ENCODE measurements around the gene ENTPD2. TPM values are rescaled to one million over a fixed set of nuclear protein-coding genes. Genes with fewer than 3 reads are reported as not detected.

Gene ENTPD2
- total RNA-seq, 4 donors from 2014 or later = 7.0 to 21.0 (median 18.1) TPM

DNA sequence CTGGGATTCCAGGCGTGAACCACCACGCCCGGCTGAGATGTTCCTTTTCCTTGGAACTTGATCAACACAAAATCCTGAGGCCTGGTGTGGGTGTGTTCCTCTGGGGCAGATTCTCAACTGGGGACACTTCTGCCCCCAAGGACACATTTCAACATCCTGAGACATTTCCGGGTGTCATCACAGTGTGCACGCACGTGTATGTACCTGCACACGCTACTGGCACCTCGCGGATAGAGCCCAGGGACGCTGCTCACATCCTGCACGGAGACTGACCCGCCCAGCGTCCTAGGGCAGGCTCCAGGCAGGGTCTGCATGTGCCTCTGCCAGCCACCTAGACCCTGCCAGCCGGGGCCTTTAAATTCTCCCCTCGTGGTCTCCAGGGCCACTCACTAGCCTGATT is 8.5 kb upstream of the ENTPD2 start:
- DNase-seq (ENCODE audit: low spot score in 2 of 2) = no peak
- no peaks in the 10 kb centered on the region for H3K36me3 ChIP-seq
- H3K4me3 ChIP-seq = no peak overlapping the region
- H3K9me3 ChIP-seq = no peaks in the 10 kb centered on the region
- TF ChIP-seq, protein P1, sequence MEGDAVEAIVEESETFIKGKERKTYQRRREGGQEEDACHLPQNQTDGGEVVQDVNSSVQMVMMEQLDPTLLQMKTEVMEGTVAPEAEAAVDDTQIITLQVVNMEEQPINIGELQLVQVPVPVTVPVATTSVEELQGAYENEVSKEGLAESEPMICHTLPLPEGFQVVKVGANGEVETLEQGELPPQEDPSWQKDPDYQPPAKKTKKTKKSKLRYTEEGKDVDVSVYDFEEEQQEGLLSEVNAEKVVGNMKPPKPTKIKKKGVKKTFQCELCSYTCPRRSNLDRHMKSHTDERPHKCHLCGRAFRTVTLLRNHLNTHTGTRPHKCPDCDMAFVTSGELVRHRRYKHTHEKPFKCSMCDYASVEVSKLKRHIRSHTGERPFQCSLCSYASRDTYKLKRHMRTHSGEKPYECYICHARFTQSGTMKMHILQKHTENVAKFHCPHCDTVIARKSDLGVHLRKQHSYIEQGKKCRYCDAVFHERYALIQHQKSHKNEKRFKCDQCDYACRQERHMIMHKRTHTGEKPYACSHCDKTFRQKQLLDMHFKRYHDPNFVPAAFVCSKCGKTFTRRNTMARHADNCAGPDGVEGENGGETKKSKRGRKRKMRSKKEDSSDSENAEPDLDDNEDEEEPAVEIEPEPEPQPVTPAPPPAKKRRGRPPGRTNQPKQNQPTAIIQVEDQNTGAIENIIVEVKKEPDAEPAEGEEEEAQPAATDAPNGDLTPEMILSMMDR (IDR thresholded peaks at IDR 0.05) = no peak
- no peak for TF ChIP-seq EP300 (IDR thresholded peaks at IDR 0.05)
- TF ChIP-seq POLR2A (IDR thresholded peaks at IDR 0.05) = no peak
- H3K4me1 ChIP-seq = peaks cover 0 to 27% (median 8%) of the 10 kb centered on the region in 4 donors
- no peak overlapping the region for H3K27ac ChIP-seq
- H3K27me3 ChIP-seq = no peaks in the 10 kb centered on the region
- 80 to 88% methylated on average over 15 of the region's 15 CpGs for WGBS, 2 donors

DNA sequence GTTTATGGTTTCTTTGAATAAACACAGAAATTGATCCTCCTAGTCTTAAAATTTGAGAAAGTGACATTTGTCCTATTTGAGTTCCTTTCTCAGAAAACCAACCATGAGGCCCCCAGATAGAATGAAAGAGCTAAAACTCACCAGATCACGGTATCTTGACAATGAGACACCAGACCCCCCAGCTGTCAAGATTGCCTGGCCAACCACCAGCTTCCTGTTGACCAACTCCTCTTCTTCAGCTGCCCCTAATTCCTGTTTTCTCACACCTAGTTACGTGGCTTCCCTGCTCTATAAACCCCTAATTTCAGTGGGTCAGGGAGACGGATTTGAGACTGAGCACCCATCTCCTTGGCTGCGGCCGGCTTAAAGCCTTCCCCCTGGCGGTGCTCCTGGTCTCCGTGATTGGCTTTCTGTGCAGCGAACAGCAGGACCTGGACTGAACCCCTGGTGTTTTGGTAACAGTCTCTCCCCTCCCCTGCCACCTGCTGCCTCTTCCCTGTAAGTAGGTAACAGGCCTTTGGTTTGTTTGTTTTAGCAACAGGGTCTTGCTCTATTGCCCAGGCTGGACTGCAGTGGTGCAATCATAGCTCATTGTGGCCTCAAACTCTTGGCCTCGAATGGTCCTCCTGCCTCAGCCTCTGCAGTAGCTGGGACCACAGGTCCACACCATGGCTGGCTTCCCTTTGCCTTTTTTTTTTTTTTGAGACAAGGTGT is 4.8 kb upstream of the ENTPD2 start:
- DNase-seq (ENCODE audit: low spot score in 2 of 2) = no peak
- Histone ChIP-seq H3K9me3 (no peaks in the 10 kb centered on the region), H3K36me3 (no peaks in the 10 kb centered on the region), H3K27me3 (peaks cover 0 to 5% of the 10 kb centered on the region in 2 donors), H3K27ac (no peak overlapping the region), H3K4me3 (no peak overlapping the region), H3K4me1 (peaks cover 3 to 51% (median 25%) of the 10 kb centered on the region in 4 donors)
- 88 to 93% methylated on average over 9 of the region's 9 CpGs for WGBS, 2 donors
- TF ChIP-seq, protein P1 (IDR thresholded peaks at IDR 0.05) = no peak
- no peak for TF ChIP-seq POLR2A (IDR thresholded peaks at IDR 0.05)
- no peak for TF ChIP-seq EP300 (IDR thresholded peaks at IDR 0.05)

- TF ChIP-seq POLR2A (IDR thresholded peaks at IDR 0.05) = no peak
- TF ChIP-seq EP300 (IDR thresholded peaks at IDR 0.05) = no peak
- TF ChIP-seq, protein P1 (IDR thresholded peaks at IDR 0.05) = no peak
Measured at GRCh38 chr9:137057545-137057944, 3.7 kb upstream of the ENTPD2 start.

DNA sequence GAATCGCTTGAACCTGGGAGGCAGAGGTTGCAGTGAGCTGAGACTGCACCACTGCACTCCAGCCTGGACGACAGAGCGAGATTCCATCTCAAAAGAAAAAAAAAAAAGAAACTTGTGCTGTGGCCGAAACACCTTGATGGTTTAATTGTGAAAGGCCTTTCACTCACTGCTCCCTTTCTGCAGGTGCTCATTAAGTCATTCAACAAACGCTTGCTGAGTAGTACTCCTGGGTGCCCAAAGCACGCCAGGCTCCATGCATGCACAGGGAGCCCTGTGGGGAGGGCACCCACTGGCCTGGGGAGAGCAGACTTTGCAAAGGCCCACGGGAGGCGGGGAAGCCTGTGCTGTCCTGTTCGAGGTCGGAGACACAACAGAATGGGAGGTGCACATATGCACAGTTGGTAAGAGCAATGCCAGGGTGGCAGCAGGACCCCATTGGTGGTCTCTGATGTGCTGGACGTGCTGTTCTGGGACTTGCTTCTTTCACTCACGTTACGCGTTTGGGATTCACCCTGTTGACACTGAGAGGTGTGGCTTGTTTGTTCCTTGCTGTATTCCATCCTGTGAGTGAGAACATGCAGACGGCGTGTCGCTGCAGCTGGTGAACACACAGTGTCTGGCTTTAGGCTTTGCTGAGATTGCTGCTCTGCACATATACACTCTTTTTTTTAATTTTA is 3.0 kb upstream of the ENTPD2 start:
- DNase-seq (ENCODE audit: low spot score in 2 of 2) = no peak
- peaks cover 0 to 20% of the 10 kb centered on the region in 2 donors for H3K27me3 ChIP-seq
- no peaks in the 10 kb centered on the region for H3K36me3 ChIP-seq
- H3K4me1 ChIP-seq = peaks cover 3 to 61% (median 33%) of the 10 kb centered on the region in 4 donors
- no peak overlapping the region for H3K4me3 ChIP-seq
- TF ChIP-seq POLR2A (IDR thresholded peaks at IDR 0.05) = no peak
- no peak for TF ChIP-seq EP300 (IDR thresholded peaks at IDR 0.05)
- TF ChIP-seq, protein P1 (IDR thresholded peaks at IDR 0.05) = no peak
- no peaks in the 10 kb centered on the region for H3K9me3 ChIP-seq
- 66 to 72% methylated on average over 17 of the region's 17 CpGs for WGBS, 2 donors
- H3K27ac ChIP-seq = peak overlapping the region in 1 of 4 donors; percentile 92

More at GRCh38 chr9:137057545-137057944, 3.7 kb upstream of the ENTPD2 start:
- H3K36me3 ChIP-seq = no peaks in the 10 kb centered on the region
- peaks cover 0 to 16% of the 10 kb centered on the region in 2 donors for H3K27me3 ChIP-seq
- peak overlapping the region in 1 of 4 donors; percentile 29 for H3K27ac ChIP-seq
- WGBS, 2 donors = 64 to 66% methylated on average over 16 of the region's 16 CpGs
- no peak for DNase-seq (ENCODE audit: low spot score in 2 of 2)
- peaks cover 3 to 54% (median 32%) of the 10 kb centered on the region in 4 donors for H3K4me1 ChIP-seq
- H3K9me3 ChIP-seq = no peaks in the 10 kb centered on the region
- no peak overlapping the region for H3K4me3 ChIP-seq

Measured in tibial nerve (tissue), 4 donors.